Activated T-cell treated with anti-CD3 and anti-CD28 coated beads for 4 hours (primary cell): Measurements from ENCODE around the gene GRM7.

Experiments
- DNase-seq: peaks from one replicate; pipeline ENCODE4 v3.0.0-alpha.2; 2020

Gene GRM7

DNA sequence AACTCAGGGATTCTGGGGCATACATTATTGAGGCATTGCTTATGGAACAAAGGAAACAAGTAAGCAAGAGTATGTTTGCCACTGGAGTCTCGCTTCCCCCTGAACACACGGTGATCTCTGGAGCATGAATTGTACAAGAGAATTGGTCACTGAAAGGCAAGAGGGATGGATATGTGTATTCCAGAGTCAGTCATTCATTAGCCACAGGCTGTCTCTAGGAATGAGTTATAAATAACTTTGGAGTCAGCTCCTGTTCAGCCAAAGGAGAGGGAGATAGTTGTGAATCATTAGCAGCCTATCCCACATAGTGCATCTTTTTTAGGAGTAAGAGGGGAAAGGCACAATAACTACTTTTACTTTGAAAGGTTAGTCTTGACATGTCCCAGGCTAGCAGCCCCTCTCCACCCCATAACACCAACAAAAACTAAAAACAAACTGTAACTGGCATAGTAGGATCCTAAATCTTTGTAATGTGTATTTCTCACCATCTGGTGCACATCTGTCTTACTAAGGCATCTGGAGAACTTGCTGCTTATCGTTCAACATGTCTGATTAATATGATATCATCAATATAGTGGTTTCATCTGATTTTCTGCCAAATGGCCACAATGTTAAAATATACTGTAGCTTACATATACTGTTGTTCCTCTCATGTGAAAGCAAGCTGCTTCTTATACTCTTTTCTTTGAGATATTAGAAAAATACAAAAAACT lies 462.2 kb downstream of the GRM7 start:
- no peak for DNase-seq

DNA sequence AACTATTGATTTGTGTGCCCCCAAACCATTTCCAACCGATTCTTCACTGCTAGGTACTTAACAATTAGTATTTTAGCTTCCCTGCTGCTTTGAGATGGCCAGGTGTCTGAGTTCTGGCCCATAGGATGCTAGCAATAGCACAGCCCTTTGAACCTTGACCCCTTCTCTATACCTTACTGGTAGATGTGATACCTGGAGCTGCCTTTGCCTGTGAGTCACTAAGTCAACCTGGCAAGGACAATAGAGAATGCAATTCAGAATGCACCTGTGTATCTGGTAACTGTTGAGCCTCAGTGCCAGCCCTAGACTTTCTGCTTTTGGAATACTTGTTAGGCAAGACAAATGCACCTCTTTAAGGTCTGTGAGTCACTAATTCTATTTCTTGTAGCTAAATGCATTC lies 467.4 kb downstream of the GRM7 start:
- DNase-seq, result no peak

DNA sequence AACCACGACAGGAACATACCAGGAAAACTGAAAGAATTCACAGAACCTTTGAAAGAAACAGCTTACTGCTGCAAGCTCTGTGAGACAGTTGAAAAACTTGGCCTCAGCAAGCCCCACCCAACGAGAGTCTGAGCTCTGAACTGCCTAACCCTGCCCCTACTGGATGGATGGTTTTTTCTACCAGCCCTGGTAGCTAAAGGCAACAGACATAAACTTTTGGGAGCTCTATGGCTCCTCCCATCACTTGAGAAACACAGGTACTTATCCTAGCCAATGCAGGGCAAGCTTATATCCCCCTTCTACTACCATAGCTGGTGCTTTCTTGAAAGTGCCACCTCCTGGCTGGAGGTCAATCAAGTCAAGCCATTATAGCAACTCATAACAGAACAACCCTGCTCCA lies 471.8 kb downstream of the GRM7 start:
- no peak for DNase-seq

DNA sequence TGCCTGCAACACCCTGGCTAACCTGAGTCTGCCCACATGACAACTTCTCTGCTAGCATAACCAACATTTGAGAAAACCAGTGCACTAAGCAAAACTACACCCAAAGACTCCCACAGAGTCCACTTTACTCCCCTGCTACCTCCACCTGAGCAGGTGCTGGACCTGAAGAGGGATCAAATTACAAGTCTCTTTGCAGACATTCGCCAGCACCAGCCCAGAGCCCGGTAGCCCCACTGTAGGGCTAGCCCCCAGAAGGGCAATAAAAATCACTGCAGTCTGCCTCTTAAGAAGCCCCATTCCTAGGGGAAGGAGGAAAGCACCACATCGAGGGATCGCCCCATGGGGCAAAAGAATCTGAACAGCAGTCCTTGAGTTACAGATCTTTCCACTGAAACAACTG lies 472.2 kb downstream of the GRM7 start:
- DNase-seq, result no peak

DNA sequence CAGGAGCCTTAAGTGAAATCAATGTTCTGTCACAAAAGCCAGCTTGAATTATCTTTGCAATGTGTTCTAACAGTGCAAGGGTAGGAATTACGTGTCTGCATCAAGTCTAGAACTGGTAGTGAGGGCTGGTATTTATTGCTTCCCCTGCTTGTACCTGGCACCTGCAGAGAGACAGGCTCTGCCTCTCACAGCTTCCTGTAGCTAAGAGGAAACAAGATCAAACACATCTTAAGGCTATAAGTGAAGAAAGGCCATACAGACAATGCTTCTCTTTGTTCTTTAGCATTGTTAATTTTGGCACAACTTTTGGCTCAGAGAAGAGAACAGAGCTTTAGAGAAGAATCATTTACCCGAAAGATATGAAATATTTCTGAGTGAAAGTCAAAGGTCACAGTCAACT lies 479.9 kb downstream of the GRM7 start:
- DNase-seq, result no peak

DNA sequence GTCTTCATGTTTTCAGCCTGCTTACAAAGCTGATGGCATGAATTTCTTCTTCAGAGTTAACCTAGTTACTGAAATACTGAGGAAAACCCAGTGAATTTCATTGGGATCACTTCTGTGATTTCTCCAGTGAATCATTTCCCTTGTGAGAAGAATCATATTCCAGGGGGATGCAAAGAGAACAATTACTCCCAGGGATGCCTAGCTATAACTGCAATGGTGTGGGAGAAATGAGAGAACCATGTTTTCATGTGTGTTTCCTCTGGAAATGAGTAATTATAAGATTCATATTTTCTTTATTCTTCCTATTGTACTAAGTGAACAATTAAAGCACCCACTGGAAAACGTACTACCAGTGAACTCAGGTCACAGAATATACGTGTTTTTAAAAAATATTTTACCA lies 485.4 kb downstream of the GRM7 start:
- DNase-seq, result no peak

DNA sequence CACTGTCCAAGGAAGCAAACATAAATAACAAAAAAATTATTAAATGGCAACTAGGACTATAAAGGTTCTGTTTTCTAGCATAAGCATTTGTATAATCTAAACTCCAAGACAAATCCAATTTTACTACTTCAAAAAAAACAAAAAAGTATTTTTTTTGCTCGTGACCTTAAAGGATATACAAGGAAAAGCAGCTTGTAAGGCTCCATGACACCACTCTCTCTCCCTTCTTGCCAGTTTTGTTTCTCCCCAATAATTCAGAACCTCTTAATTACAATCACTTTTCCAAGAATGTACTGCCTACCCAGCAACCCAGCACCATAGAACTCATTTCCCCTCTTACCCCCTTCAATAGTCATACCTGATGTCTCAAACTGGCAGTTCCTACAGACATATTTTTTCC lies 496.2 kb downstream of the GRM7 start:
- no peak for DNase-seq

DNA sequence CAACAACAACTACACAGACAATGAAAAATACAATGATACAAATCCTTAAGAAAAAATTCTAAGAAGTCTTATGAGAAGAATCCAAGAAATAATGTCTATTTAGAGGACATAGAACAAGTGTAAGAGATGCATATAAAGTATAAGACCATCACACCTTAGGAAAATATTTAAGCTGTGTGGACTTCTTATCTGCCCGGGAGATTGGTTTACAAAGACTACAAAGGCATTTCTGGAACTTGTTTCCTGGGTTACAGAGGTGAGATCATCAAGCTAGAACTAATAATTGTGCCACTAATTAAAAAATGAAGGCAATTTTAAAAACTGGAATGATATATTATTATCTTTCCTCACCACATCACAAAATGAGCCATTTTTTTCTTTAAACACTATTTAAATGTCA lies 507.1 kb downstream of the GRM7 start:
- no peak for DNase-seq

DNA sequence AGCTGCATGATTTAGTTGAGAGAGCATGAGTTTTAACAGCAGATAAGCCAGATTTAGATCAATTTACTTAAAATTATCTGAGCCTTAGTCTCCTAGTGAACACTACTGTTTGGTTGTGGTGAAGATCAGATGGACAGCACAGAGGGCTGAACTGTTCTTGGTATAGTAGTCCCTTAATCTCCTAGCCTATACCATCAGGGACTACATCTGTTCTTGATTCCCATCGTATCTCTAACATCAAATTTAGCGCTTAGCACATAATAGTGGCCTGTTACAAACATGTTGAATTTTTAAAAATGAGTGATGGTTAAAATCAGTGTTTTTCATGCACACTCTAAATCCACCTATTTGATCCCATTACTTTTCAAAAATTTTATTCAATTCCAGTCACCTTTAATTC lies 507.7 kb downstream of the GRM7 start:
- no peak for DNase-seq

DNA sequence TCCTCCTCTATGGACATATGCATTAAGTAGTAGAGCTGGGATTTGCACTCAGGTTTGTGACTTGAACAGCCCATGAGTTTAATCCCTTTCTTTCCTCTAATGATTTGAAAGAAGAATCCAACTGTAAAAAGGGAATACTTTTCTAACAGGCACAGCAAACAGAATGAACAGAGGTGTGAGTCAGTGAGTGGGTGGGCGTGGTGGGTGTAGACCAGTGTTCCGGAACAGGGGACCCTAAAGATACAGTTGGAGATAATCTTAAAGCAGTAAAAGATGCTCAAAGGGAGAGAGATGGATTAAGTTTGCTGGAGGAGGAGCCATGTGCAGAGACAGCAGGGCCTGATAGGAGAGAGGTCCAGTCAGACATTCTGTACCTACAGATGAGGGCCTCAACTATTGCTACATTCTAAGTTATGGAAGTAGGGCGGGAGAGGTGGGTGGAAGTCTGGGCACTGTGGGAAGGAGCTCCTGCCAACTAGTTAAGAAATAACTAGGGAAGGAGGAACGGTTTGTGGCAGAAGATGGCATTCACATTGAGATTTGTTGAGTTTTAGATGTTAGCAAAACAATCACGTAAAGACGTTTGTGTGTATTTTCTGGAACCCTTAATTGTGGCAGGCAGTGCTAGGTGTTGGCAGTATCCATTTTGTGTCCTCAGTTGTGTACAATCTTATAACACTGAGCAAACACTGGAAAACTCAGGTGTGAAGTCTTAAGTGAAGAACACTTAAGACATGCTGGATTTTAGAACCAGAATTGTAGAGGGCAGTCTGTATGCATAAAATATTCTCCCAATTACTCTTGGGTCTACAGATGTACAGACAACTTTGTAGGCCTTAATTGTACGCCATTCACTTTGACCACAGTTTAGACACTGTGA lies 511.0 kb downstream of the GRM7 start:
- no peak for DNase-seq

DNA sequence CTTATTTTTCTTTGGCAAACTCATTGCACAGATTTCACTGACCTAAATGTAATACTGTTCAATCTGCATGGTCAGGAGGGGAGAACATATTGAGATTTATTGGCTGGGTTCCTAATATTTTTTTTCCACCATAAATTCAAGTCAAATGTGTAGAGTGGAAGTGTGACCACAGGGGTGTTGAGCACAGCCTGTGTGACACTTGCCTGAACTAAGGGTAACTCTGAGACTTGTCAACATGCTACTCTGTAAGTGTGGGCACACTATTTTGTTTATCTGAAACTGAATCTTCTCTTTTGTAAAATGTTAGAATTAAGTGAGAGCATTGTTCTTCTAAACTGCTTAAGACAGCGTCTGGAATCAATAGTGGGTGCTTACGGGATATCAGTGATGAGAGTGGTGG lies 516.2 kb downstream of the GRM7 start:
- DNase-seq, result no peak

DNA sequence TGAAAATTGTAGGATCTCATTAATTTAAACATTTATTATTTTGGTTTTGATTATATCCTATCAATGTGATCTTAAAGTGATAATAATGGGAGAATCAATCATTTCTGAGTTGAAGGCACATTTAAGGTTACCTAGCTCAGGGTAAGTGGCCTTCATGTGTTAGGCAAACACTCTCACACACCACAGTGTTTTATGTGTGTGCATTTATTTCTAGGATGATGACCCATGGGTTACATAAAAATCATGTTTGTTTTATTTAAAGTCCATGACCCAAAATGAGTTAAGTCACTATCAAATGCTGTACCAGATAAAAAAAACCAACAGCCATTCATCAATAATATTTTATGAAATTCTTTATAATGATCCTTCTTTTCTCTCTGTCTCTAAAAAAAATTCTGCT lies 520.8 kb downstream of the GRM7 start:
- DNase-seq, result no peak

DNA sequence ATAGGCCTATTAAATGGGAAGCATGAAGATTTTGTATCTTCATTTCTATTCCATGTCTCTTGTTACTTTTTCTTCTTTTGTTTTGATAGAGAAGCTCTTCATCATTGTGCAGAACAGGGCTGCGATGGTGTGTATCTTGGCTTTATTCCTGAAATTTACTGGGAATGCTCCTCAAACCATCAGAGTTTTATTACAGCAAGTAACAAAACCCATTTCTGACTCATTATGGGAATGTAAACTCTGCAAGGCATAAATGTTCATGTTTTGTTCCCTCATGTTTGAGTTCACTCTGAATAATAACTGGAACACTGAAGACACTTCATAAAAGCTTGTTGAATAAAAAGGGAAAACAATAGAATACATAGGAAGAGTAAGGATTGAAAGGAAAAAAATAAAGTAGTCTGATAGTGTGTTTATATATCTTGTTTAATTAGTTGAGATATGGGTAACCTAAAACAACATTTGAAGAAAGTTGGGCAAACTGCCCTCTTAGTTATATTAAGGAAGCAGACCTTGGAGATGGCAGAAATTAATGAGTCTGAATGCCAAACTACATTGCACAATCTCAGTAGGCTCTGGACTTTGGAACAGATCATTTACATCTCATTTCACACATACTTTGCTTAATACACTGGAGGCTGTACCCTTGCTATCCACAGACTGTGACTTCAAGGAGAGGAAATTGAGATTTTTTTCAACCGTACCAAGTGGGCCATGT lies 521.5 kb downstream of the GRM7 start:
- DNase-seq, result no peak

DNA sequence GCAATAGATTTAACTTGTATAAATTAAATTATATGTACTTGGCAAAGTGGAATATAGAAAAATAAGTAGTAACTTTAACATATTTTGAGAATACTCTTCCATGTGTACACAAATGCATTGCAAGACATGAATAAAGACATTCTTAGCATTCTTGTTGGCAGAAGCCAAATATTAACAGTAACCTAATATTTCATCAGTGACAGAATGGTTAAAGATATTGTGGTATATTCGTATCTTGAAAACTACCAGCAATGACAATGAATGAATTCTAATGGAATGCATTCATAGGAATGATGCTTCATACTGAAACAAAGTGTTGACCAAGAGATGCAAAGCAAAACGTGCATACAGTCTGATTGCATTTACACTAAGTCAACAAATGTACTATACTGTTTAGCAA lies 524.7 kb downstream of the GRM7 start:
- no peak for DNase-seq

DNA sequence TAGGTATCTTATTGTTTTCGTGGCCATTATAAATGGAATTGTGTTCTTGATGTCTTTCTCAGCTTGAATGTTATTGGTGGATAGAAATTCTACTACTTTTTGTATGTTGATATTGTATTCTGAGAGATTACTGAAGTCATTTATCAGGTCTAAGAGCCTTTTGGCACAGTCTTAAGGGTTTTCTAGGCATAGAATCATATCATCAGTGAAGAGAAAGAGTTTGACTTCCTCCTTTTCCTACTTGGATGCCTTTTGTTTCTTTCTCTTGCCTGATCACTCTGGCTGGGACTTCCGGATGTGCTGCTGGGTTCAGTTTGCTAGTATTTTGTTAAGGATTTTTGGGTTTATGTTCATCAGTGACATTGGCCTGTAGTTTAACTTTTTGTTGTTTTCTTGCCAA lies 527.1 kb downstream of the GRM7 start:
- no peak for DNase-seq

DNA sequence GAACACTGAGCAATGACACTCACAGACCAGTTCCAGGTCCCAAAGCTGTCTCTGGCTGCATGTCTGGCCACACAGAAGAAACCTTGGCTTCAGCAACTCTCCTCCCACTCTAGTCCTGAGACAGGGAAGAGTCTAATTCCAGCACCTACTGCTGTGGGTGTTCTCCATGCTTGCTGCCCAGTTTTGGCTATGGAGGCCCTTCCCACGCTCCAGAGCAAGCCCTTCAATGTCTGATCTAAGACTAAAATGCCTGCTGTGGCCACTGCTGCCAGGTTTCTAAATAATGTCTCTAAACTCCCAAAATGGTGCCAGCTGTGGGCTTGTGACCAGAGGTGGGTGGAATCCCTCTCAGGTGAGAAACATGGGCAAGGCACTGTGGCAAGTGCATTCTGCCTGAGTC lies 531.3 kb downstream of the GRM7 start:
- no peak for DNase-seq

DNA sequence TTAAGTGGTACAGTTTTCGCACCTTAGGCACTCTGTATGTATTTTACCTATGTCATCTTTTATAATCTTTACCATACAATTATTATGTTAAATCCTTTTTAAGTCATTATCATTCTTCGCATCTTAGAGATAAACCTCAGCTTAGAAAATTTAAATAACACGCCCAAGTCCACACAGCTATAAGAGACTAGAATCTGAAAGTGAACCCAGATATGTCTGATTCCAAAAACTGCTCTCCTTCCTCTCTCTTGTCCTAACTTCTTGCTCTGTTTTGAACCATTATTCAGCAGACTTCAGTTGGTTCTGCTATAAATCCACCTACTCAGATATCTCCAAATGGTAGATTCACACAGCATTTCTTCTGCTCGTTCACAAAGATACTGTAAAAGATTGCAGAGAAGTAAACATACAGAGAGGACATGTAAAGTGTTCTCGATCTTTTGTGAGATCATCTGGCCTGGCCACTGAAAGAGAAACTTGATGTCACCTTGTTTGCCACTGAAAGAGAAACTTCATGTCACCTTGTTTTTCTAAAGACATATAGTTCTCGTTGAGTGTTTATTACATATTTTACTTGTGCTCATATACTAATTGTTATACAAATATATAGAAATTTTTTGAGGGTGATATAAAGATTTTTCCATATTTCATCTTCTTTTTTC lies 533.2 kb downstream of the GRM7 start:
- no peak for DNase-seq

DNA sequence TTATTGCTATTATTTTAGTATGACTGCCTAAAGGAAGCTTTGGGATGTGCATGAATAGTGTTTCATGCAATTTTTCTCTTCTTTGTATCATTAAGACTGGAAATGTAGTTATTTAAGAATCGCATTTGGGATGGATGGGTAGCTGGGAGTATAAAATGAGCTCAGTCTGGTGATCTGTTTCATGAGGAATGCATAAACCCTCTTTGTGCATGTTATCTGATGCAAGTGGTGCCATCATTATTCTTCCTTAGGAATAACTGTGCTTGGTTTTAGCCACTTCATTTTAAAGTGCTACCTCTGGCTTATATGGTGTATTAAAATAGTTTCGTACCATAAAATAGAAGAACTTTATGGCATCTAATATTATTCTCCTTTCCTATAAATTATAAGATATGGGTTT lies 535.6 kb downstream of the GRM7 start:
- no peak for DNase-seq

DNA sequence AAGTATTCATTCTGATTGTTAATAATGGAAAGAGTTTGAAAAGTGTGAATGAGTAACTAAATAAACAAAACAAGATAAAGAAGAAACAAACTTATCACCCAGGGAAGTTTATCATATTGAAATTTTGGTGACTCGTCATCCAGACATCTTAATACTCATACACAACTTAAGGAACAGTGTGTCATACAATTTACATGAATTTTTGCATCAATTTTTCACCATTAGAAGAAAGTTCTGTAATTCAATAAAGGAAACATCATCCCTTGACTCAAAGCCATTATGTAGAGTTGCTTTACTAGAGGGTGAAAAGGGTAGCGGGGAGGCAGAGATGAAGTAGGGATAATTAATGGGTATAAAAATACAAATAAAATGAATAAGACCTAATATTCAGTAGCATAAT lies 536.2 kb downstream of the GRM7 start:
- DNase-seq, result no peak

DNA sequence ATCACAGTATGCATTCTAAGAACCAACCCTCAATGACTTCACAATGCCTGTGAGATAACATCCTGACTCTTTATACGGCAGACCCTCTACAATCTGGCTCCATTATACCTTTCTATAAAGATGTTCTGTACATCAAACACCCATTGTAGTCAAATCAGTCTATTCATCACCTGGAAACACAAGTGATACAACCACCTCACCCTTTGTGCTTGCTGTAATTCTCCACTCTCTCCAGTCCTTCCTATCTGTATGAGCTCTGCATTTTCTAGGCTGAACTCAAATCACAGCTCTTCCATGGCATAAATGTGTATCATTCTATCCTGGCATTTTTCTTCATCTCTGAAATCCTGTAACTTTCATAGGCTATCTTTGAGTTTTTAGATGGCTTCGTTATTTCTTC lies 539.4 kb downstream of the GRM7 start:
- no peak for DNase-seq

DNA sequence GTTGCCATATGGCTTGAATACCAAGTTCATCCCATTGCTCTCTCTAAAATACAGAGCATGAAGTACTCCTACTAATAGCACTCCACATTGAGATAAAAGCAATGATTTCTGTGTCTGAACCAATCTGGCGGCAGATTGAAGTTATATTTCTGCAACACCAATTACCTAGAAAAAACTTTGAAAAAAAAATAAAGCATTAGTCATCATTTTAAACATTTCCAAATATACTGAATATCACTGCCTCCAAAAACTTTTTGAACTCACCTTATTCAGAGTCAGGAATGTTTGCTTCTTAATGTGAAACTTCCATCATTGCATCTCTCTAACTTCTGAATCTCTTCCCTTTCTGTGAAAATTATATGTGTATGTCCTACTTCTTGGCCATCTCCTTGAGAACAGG lies 540.5 kb downstream of the GRM7 start:
- no peak for DNase-seq

DNA sequence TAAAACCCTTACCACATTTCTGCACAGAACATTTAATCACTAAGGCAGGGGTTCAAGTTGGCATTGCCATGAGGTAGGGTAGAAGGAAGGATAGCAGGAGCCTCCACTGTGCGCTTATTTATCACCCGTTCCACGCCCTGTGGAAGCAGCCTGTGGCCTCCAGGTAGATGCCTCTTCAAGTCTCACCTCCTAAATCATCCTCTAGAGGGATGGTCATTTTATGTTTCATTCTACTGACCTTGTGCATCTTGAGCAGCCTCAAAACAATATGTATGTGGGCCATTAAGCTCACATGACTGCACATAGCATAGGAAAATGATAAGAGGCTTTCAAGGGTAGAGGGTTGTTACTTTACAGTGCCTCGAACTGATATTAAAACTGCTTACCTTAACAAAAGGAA lies 546.2 kb downstream of the GRM7 start:
- no peak for DNase-seq

DNA sequence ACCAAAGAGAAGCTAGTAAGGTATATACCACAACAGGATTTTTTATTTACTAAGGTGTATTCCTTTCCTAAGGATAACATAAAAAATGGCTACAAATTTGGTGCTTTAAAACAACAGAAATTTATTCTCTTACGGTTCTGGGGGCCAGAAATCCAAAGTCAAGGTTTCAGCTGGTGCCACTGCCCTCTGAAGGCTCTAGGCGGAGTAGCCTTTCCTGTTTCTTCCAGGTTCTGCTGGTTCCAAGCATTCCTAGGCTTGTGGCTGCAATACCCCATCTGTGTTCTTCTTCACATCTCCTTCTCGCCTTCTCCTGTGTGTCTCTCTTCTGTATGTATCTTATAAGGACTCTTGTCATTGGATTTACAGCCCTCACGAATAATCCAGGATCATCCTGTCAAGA lies 549.9 kb downstream of the GRM7 start:
- DNase-seq, result no peak
